GM21515 (cell line): Measurements from ENCODE around the gene TBX3.

ENCODE experiments used
- ATAC-seq: cut with Tn5 transposase; IDR thresholded peaks from one replicate; pipeline ENCODE4 v1.9.1; 2021; ENCODE audit not compliant: unreplicated experiment

Gene TBX3

GRCh38 chr12:114697243-114697716, 13.3 kb upstream of the TBX3 start:
- ATAC-seq: no peak

DNA sequence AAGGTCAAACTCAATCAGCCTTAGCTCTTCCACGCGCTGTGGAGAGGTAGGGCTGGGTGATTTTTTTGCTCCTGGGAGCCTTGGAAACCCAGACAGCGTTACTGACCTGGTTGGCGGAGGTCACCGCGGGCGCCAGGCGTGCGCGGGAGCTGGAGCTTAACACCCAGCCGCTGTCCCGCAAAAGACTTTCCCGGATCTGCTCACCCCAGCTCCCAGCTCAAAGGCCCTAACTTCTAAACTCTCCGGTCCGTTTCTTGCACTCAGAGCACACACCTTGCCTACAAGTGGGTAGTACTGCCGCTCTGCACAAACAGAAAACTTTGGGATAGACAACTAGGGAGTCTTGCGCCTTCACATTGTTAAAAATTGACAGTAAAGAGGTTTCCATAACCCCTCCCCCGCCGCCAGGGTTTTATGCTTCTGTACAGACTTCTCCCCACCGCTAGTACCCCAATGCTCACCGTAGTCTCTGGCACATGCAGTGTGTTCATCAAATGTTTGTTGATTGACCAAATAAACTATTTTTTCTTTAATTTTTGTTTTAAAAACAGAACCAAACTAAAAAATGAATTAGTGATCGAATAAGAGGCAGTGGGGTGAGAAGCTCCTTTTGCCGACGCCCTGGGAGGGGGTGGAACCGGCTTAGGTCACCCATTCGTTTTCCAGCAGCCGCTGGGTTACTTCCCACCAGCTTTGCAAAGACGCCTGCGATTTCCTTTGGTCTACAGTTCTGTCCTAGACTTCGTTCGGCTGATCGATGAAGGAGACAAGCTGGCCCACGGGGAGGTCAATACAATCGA, 12.7 kb upstream of the TBX3 start:
- no peak for ATAC-seq

DNA sequence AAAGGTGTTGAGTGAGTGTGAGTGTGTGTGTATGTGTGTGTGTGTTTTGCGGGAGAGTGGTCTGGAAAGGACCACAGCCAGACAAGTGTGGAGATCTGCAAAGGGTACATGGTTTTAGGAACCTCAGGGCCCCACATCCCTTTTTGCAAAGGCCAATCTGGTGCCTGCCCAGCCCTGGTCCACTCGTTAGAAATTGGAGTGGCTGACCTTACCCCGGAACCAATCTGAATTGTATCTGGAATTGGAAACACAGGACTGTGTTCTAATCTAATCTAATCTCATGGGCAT, 11.3 kb upstream of the TBX3 start:
- ATAC-seq: no peak

GRCh38 chr12:114694436-114695304, 10.7 kb upstream of the TBX3 start:
- ATAC-seq: no peak

DNA sequence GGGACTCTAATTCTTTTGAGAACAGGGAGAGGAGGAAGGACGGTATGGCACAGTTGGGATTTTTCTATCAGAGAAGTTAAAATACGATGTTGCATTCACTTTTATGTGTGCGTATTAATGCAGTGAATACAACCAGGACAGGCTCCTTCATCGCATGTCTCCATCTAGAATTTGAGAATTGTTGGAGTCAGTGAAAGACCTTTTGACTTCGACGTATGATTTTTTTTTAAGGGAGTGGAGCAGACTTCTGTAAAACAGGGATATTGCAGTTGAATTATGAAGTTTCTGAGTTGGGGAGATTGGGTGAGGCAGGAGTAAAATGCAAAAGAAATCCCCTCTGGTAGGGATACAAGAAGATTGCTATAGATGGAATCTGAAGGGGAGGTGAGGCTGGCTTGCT, 9.6 kb upstream of the TBX3 start:
- no peak for ATAC-seq

- no peak for ATAC-seq
Measured at GRCh38 chr12:114693059-114693531, 9.1 kb upstream of the TBX3 start.

- ATAC-seq: no peak
Measured at GRCh38 chr12:114692186-114693058, 8.4 kb upstream of the TBX3 start.

DNA sequence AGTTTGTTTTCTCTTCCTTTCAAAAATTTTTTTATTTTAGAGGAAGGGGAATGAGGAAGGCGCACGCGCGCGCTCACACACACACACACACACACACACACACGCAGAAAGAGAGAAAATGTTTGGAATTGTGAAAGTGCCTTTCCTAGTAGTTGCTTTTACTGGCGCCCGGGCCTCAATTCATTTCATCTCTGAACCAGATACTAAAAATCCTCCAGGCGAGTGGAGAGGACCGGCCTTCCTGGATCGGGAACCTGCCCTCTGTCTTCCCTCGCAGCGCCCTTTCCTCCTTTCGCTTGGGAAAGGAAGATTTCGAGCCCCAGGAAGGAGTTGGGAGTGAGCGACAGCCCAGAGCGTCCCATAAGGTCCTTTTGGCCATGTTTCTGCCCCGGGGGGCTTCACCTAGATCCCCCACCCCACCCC, 7.8 kb upstream of the TBX3 start:
- ATAC-seq: no peak

DNA sequence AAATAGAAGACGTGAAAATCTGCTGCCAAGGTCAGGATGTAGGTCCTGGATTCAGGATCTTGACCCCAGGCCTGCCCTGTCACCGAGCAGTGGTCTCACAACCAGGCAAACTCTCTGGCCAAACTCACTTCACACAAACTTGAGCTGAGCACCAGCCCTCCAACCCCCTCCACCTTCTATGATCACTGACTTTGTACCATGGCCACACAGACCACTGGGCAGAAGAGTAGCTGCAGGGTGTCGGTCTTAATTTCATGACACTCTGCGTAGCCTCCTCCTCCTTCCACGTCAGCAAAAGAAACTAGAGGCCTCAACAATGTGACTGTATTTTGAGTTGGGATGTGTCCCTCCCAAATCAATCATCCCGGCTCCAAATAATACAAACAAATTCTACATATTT, 7.2 kb upstream of the TBX3 start:
- no peak for ATAC-seq

DNA sequence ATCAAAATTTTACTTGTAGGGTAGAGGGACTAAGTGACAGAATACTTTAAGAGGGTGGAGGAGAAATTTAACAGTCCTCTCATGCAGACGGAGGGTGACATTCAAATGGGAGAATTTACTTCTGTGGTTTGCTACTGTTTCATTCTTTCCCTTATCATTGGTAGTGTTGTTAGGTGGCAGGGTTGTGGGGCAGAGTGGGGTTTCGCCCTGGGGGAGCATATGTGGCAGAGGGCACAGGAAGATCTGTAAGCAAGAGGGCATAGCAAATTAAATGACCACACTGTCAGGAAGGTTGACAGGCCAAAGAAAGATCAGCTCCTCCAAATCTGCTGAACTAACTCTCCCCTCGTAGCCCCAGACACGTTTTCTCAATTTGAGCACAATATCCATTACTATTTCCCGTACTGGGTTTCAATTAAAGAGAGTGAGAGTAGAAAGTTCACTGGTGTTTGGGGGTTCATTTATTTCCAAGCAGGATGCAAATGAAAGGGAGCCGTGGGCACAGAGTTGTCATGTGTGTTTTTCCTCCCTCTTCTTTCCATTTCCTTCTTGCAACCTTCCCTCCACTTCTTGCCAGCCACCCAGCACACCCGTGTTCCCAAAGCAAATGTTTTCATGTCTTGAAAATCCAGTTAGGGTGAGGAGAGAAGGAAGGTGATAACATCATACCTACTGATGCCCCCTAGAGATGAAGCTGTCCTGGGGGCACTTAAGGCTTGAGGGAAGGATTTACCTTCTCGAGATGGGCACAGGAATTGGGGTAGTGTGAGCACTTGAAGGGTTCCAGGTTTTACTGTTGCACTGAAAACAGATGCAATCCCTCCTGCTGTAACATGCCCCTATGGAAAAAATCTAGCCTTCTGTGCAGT, 6.5 kb upstream of the TBX3 start:
- no peak for ATAC-seq

- no peak for ATAC-seq
Measured at GRCh38 chr12:114689075-114689994, 5.4 kb upstream of the TBX3 start.

GRCh38 chr12:114688256-114688845, 4.4 kb upstream of the TBX3 start:
- ATAC-seq: no peak

- ATAC-seq: no peak
Measured at GRCh38 chr12:114687802-114688201, 3.8 kb upstream of the TBX3 start.

DNA sequence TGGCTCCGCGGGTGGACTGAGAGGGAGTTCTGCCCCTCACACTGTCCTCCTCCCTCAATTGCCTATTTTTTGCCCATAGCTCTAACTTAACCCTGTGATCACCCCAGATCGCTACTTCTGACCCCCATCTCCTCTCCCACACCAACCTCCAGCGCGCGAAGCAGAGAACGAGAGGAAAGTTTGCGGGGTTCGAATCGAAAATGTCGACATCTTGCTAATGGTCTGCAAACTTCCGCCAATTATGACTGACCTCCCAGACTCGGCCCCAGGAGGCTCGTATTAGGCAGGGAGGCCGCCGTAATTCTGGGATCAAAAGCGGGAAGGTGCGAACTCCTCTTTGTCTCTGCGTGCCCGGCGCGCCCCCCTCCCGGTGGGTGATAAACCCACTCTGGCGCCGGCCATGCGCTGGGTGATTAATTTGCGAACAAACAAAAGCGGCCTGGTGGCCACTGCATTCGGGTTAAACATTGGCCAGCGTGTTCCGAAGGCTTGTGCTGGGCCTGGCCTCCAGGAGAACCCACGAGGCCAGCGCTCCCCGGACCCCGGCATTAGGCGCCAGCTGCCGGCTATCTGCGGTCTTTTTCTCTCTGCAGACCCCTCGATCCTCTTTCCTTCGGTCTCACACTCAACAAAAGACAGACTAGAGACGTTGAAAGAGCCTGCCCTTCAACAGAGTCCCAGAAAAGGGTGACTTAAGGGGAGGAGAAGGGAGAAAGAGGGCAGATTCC, 3.0 kb upstream of the TBX3 start:
- ATAC-seq: no peak

- ATAC-seq: no peak
Measured at GRCh38 chr12:114686426-114686772, 2.4 kb upstream of the TBX3 start.

- no peak for ATAC-seq
Measured at GRCh38 chr12:114685869-114686268, 1.9 kb upstream of the TBX3 start.

GRCh38 chr12:114685320-114685781, 1.4 kb upstream of the TBX3 start:
- ATAC-seq: no peak

DNA sequence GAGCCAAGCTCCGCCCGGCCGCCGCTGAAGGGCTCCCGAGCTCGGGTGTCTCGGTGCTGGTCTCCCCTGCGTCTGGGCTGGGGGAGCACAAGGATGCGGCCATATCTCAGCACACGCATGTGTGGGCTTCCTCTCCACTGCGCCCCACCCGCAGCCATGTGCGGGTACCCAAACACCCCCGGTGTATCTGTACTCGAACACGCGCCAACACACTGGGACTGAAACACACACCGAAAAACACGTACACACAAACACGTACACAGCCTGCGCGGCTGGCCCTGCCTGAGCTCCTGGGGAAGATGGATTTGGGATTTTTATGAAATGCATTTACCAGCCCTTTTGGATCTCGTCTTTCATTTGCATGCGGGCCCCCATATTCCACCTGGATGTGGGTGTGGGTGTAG, 897 bp upstream of the TBX3 start:
- ATAC-seq: no peak
